Fibroblast of pulmonary artery (primary cell): ENCODE results near the gene CRYGN.

Experiments
- DNase-seq: peaks from one replicate; pipeline ENCODE4 v3.0.0-alpha.2; 2010; ENCODE audit warnings: low read depth
- H3K4me3 ChIP-seq: replicated peaks from 2 replicates; pipeline ENCODE4 v1.5.1; 2011; ENCODE audit warnings: low read depth, mild to moderate bottlenecking, control low read depth, low read length, moderate library complexity
- CTCF ChIP-seq: IDR thresholded peaks from 2 replicates; pipeline ENCODE4 v1.5.1; 2011; ENCODE audit warnings: mild to moderate bottlenecking, control low read depth, low read length, inconsistent platforms; ENCODE audit errors: missing control alignments

The CRYGN gene

GRCh38 chr7:151395036-151395367 lies 44.9 kb downstream of the CRYGN start:
- no peak for TF ChIP-seq CTCF
- no peak overlapping the region for H3K4me3 ChIP-seq
- no peak for DNase-seq

GRCh38 chr7:151394076-151395035 lies 45.6 kb downstream of the CRYGN start:
- no peak for TF ChIP-seq CTCF
- DNase-seq, result no peak
- H3K4me3 ChIP-seq, result no peak overlapping the region

- TF ChIP-seq CTCF, result no peak
- H3K4me3 ChIP-seq, result no peak overlapping the region
- DNase-seq, result no peak
These were observed 46.6 kb downstream of the CRYGN start for GRCh38 chr7:151393031-151393977.

GRCh38 chr7:151392426-151392825 lies 47.5 kb downstream of the CRYGN start:
- no peak overlapping the region for H3K4me3 ChIP-seq
- DNase-seq, result no peak
- no peak for TF ChIP-seq CTCF

GRCh38 chr7:151392002-151392401 lies 47.9 kb downstream of the CRYGN start:
- no peak overlapping the region for H3K4me3 ChIP-seq
- DNase-seq, result no peak
- TF ChIP-seq CTCF, result no peak

- no peak overlapping the region for H3K4me3 ChIP-seq
- TF ChIP-seq CTCF, result no peak
- DNase-seq, result no peak
These were observed 48.6 kb downstream of the CRYGN start for GRCh38 chr7:151391358-151391730.
